Loucy (cell line): Measurements from ENCODE around the gene SDCBP2.
A peak's percentile ranks its signal among the peaks of the same experiment; 100 is the strongest.

ENCODE experiments used
- H2AFZ ChIP-seq: fragments of 200-600 bp; sonication (generic); 2 replicates; pipeline ENCODE4 v1.6.0; 2016; ENCODE audit warnings: antibody characterized with exemption, mild to moderate bottlenecking, low read length, moderate library complexity
- H3F3A ChIP-seq: fragments of 200-600 bp; 2 replicates; pipeline ENCODE4 v1.6.0; 2016; ENCODE audit warnings: antibody characterized with exemption, low read depth, mild to moderate bottlenecking
- H3K27me3 ChIP-seq: fragments of 200-600 bp; sonication (generic); 2 replicates; pipeline ENCODE4 v1.6.1; 2014; ENCODE audit warnings: low read length, mild to moderate bottlenecking; ENCODE audit not compliant: insufficient read depth, poor library complexity, severe bottlenecking
- H3K36me3 ChIP-seq: fragments of 200-600 bp; sonication (generic); 2 replicates; pipeline ENCODE4 v1.6.1; 2016; ENCODE audit warnings: low read length; ENCODE audit not compliant: insufficient read depth
- H3K4me1 ChIP-seq: fragments of 200-600 bp; sonication (generic); 2 replicates; pipeline ENCODE4 v1.5.1; 2014; ENCODE audit warnings: low read length, mild to moderate bottlenecking; ENCODE audit not compliant: insufficient read depth, poor library complexity, severe bottlenecking
- H3K4me2 ChIP-seq: fragments of 200-600 bp; sonication (generic); 2 replicates; pipeline ENCODE4 v1.6.0; 2014; ENCODE audit warnings: antibody characterized with exemption, low read length, low read depth, mild to moderate bottlenecking; ENCODE audit not compliant: poor library complexity, severe bottlenecking
- H3K4me3 ChIP-seq: fragments of 200-600 bp; sonication (generic); 2 replicates; pipeline ENCODE4 v1.5.1; 2014; ENCODE audit warnings: low read length, mild to moderate bottlenecking, mixed read lengths; ENCODE audit not compliant: poor library complexity, severe bottlenecking
- H3K79me2 ChIP-seq: fragments of 200-600 bp; sonication (generic); 2 replicates; pipeline ENCODE4 v1.6.1; 2014; ENCODE audit warnings: low read length; ENCODE audit not compliant: insufficient read depth
- H3K9ac ChIP-seq: fragments of 200-600 bp; sonication (generic); 2 replicates; pipeline ENCODE4 v1.6.0; 2014; ENCODE audit warnings: mild to moderate bottlenecking, low read depth, low read length, moderate library complexity; ENCODE audit not compliant: poor library complexity, severe bottlenecking
- H3K9me2 ChIP-seq: fragments of 200-600 bp; sonication (generic); replicated peaks from 2 replicates; pipeline ENCODE4 v1.6.1; 2016; ENCODE audit warnings: low read depth, low read length, mixed read lengths
- H3K9me3 ChIP-seq: fragments of 200-600 bp; sonication (generic); 2 replicates; pipeline ENCODE4 v1.6.1; 2014; ENCODE audit warnings: mild to moderate bottlenecking, antibody characterized with exemption, low read length, low read depth; ENCODE audit not compliant: insufficient read depth
- H4K20me1 ChIP-seq: fragments of 200-600 bp; sonication (generic); 2 replicates; pipeline ENCODE4 v1.6.0; 2014; ENCODE audit warnings: antibody characterized with exemption, low read length, mild to moderate bottlenecking; ENCODE audit not compliant: insufficient read depth, poor library complexity, severe bottlenecking
- EZH2phosphoT487 ChIP-seq: fragments of 200-600 bp; IDR thresholded peaks from 2 replicates; pipeline ENCODE4 v1.6.1; 2018; ENCODE audit warnings: antibody characterized with exemption, mild to moderate bottlenecking, moderate library complexity, borderline replicate concordance
- TF ChIP-seq, protein P1 (sequence below): fragments of 200-600 bp; sonication (generic); conservative IDR thresholded peaks from 2 replicates; pipeline ENCODE4 v1.5.1; 2014; ENCODE audit warnings: mild to moderate bottlenecking, antibody characterized with exemption, low read length

SDCBP2 gene

DNA sequence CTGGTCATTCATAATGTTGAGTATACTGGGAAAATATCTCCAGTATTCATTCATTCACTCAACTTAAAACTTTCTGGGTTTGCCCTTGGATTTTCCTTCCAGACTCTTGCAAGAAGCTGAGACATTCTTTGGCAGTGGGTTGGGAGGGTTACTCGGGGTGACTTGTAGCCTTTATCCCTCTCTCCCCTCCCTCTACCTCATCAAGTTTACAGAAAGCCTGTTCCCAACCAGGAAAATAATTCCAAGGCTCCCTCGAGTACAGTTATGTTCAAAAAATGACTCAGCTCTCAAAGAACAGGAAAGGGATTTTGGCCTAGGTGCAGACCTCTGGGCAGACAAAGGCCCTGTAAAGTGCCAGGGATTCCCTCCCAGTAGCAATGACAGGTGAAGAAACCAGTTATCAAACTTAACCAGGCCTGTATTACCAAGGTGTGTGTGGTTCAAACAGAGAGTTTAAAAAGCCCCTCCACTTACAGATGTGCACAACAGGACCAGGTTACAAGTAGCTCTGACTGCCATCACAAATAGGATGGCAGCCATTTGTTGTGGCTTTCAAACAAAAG lies 41.7 kb upstream of the SDCBP2 start:
- H3K36me3 ChIP-seq = peaks cover 74% of the 10 kb centered on the region
- H3F3A ChIP-seq = no peaks in the 10 kb centered on the region
- H3K9ac ChIP-seq = no peak overlapping the region
- peaks cover 42% of the 10 kb centered on the region for H3K79me2 ChIP-seq
- TF ChIP-seq, protein P1, sequence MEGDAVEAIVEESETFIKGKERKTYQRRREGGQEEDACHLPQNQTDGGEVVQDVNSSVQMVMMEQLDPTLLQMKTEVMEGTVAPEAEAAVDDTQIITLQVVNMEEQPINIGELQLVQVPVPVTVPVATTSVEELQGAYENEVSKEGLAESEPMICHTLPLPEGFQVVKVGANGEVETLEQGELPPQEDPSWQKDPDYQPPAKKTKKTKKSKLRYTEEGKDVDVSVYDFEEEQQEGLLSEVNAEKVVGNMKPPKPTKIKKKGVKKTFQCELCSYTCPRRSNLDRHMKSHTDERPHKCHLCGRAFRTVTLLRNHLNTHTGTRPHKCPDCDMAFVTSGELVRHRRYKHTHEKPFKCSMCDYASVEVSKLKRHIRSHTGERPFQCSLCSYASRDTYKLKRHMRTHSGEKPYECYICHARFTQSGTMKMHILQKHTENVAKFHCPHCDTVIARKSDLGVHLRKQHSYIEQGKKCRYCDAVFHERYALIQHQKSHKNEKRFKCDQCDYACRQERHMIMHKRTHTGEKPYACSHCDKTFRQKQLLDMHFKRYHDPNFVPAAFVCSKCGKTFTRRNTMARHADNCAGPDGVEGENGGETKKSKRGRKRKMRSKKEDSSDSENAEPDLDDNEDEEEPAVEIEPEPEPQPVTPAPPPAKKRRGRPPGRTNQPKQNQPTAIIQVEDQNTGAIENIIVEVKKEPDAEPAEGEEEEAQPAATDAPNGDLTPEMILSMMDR = no peak
- TF ChIP-seq EZH2phosphoT487 = no peak
- H3K4me1 ChIP-seq = peaks cover 13% of the 10 kb centered on the region
- no peak overlapping the region for H3K4me3 ChIP-seq
- H3K4me2 ChIP-seq = no peak overlapping the region
- H2AFZ ChIP-seq = no peak overlapping the region
- peaks cover 22% of the 10 kb centered on the region for H4K20me1 ChIP-seq
- H3K9me3 ChIP-seq = no peaks in the 10 kb centered on the region
- no peaks in the 10 kb centered on the region for H3K9me2 ChIP-seq
- no peaks in the 10 kb centered on the region for H3K27me3 ChIP-seq

DNA sequence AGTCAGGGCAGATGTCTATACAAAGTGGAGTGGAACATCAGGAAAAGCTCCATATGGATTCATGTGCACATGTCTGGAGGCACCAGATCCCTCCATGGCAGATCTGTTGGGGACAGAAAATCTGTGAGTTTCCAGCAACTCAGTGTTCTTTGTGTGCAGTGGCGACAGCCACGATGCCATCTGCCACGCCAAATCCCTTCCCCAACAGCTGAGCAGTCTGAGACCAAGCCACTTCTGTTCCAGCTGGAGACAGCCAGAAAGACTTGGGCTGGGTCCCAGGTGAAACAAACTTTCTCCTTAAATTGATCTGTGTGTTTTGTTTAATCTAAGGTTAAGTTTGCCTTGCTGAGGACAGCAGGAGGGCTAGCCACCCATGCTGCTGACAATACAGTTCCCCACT lies 41.0 kb upstream of the SDCBP2 start:
- no peak overlapping the region for H3K9ac ChIP-seq
- no peak overlapping the region for H2AFZ ChIP-seq
- no peak overlapping the region for H3K4me3 ChIP-seq
- H3K36me3 ChIP-seq = peaks cover 78% of the 10 kb centered on the region
- H3K4me2 ChIP-seq = no peak overlapping the region
- H3F3A ChIP-seq = no peaks in the 10 kb centered on the region
- no peaks in the 10 kb centered on the region for H3K27me3 ChIP-seq
- no peaks in the 10 kb centered on the region for H3K9me2 ChIP-seq
- H3K4me1 ChIP-seq = peaks cover 13% of the 10 kb centered on the region
- TF ChIP-seq, protein P1 = no peak
- no peak for TF ChIP-seq EZH2phosphoT487
- H3K79me2 ChIP-seq = peaks cover 38% of the 10 kb centered on the region
- no peaks in the 10 kb centered on the region for H3K9me3 ChIP-seq
- H4K20me1 ChIP-seq = peaks cover 15% of the 10 kb centered on the region

DNA sequence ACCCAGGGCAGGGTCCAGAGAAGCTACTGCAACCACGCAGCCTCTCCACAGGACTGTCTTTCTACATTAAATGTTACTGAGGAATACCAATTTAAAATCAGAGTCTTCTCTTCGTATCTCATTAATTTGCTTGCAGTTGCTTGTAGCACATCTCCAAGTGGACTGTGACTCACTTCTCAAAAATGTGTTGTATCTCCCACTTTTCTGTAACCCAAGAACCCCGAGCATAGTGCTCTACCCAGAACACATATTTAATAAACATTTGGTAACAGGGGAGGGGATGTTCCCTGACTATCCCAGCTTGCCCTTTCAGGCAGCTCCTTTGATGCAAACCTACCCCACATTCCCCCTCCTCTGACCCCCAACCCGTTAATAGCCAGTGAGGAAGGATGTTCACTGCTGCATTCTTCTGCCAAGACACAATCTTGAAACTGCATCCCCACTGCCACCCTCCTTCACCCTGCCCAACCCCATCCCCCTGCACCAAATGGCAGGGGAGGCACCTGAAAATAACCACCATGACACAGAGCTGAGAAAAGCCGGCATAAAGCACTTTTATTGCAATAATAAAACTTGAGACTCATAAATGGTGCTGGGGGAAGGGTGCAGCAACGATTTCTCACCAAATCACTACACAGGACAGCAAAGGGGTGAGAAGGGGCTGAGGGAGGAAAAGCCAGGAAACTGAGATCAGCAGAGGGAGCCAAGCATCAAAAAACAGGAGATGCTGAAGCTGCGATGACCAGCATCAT lies 39.7 kb upstream of the SDCBP2 start:
- Histone ChIP-seq H3K27me3 (no peaks in the 10 kb centered on the region), H3F3A (no peaks in the 10 kb centered on the region), H3K9me2 (no peaks in the 10 kb centered on the region), H3K4me1 (peaks cover 21% of the 10 kb centered on the region), H3K9ac (no peak overlapping the region), H4K20me1 (peaks cover 4% of the 10 kb centered on the region), H2AFZ (no peak overlapping the region), H3K79me2 (peaks cover 27% of the 10 kb centered on the region), H3K4me2 (peak overlapping the region; percentile 7), H3K9me3 (no peaks in the 10 kb centered on the region), H3K36me3 (peaks cover 64% of the 10 kb centered on the region), H3K4me3 (no peak overlapping the region)
- no peak for TF ChIP-seq EZH2phosphoT487
- TF ChIP-seq, protein P1 = 0 out of 2 replicates have a peak, but pooled peaks have one; percentile 10
